Ectodermal cell (in vitro differentiated cells): ENCODE measurements around the gene NECAB3.

Experiments
- H3K27ac ChIP-seq: 2 replicates; pipeline ENCODE4 v1.7.0; 2013; ENCODE audit warnings: mild to moderate bottlenecking, low read depth, low read length; ENCODE audit not compliant: insufficient read depth, poor library complexity, severe bottlenecking
- H3K27me3 ChIP-seq: 2 replicates; pipeline ENCODE4 v1.7.0; 2013; ENCODE audit warnings: mild to moderate bottlenecking, low read length; ENCODE audit not compliant: insufficient read depth, control insufficient read depth, poor library complexity, severe bottlenecking
- H3K36me3 ChIP-seq: one replicate; pipeline ENCODE4 v1.7.0; 2013; ENCODE audit warnings: low read length; ENCODE audit not compliant: control insufficient read depth, insufficient read depth
- H3K4me1 ChIP-seq: one replicate; pipeline ENCODE4 v1.7.0; 2013; ENCODE audit warnings: low read length; ENCODE audit not compliant: control insufficient read depth, insufficient read depth
- H3K4me3 ChIP-seq: 2 replicates; pipeline ENCODE4 v1.7.0; 2013; ENCODE audit warnings: low read depth, low read length, control low read depth; ENCODE audit not compliant: insufficient read depth
- H3K9me3 ChIP-seq: 2 replicates; pipeline ENCODE4 v1.7.0; 2013; ENCODE audit warnings: mild to moderate bottlenecking, low read length, moderate library complexity; ENCODE audit not compliant: control insufficient read depth
- WGBS, 2 experiments: methylation state at CpG; one replicate each; pipeline ENCODE4 v1.1.7; 2013; ENCODE audit warnings: missing lambda C conversion rate in 2 of 2; 5-methylcytosine and 5-hydroxymethylcytosine counted together

NECAB3 gene

DNA sequence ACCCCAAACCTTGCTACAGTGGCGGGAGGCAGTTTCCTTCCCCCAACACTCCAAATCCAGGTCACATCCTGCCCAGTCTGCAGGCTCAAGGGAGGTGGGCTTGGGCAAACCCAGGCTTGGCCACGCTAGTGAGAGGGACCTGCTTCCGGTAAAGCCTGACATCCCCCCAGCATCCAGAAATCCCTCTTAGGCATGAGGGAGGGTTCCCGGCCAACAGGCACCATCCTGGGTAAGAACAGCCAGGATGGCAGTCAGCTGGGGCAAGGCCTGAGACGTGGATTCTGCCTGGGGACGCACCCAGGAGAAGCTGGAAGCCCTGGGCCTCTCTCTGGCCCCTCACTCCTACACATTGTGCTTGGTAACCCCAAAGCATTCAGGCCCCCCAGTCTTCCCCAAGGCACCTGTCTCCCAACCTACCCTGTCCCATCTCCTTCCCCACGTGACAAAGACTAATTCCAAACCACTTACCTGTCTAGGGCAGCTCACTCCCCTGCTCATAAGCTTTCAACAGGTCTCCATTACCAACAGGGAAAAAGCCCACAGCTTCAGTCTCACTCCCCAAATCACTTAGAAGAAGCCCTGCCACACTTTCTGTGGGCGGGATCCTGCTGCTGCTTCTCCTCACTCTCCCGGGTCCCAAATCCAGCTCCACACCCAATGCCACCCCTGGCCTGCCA, 10.0 kb downstream of the NECAB3 start:
- Histone ChIP-seq H3K27me3 (peaks cover 14% of the 10 kb centered on the region), H3K36me3 (no peaks in the 10 kb centered on the region), H3K4me1 (peaks cover 7% of the 10 kb centered on the region), H3K9me3 (no peaks in the 10 kb centered on the region), H3K27ac (no peak overlapping the region), H3K4me3 (peak overlapping the region; percentile 91)
- WGBS, 2 experiments = 57 to 61% methylated on average over 9 of the region's 9 CpGs

DNA sequence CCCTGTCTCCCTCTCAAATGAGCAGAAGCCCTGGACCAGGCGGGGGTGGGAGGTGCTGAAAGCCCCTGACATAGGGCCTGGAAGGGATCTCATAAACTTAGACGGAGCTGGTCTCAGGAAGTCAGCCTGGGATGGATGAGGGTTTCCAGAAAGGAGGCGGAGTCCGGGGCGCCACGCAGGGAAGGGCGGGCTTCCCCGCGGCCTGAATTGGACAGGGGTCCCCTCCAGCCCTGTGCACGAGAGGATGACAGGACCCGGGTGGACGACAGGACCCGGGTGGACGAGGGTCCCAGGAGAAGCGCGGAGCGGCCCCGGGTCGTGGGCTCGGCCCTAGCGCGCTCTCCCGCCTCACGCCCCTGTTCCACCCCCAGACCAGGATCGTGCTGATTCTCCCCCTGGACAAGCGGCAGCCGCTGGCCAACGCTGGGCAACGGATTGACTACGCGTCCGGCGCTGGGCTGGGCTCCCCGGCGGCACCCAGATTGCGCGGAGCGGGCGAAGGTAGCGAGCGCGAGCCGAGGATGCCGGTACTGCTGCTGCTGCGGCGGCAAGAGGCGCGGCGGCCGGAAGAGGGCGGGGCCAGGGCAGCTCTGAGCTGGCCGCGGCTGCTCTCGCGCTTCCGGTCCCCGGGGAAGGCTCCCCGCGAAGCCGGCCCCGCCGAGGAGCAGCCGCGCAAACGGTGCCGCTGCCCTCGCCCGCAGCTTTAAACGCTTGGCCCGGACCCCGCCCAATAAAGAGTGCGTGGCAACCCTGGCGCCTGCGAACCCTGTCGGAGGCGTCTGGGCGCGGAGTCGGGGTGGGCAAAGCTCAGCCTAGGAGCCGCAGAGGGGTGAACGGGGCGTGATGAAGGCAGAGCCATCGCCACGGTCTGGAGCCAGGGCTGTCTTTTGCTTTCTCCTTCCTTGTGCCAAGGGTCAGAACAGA, 10.8 kb downstream of the NECAB3 start:
- no peaks in the 10 kb centered on the region for H3K36me3 ChIP-seq
- WGBS, 2 experiments = 1% methylated on average over 84 of the region's 84 CpGs
- H3K4me3 ChIP-seq = peak overlapping the region; percentile 91
- no peaks in the 10 kb centered on the region for H3K9me3 ChIP-seq
- peaks cover 7% of the 10 kb centered on the region for H3K4me1 ChIP-seq
- no peak overlapping the region for H3K27ac ChIP-seq
- H3K27me3 ChIP-seq = peaks cover 14% of the 10 kb centered on the region

DNA sequence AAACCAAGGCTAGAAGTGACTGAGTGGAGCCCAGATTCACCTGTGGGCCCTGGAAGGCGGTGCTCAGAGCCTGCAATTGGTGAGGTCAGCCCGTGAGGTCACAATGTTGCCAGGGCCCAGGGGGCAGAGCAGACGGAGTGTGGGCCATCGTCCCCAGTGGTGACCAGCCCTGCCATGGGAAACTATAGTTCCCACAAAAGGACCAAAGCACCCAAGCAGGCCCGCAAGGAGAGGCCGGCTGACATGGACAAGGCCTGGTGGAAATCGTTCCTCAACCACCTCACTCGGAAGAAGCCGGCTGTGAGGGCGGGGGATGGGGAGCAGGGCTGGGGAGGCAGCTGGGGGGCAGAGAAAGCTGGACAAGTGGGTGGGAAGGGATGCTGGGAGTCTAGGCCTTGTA, 12.1 kb downstream of the NECAB3 start, which contains the start of gene C20orf144:
Gene C20orf144, plus strand, starts transcription at position 156 of the 400 bp plus-strand sequence. Its CDS starts 19 bp downstream, at position 175.
- H3K9me3 ChIP-seq = no peaks in the 10 kb centered on the region
- H3K36me3 ChIP-seq = no peaks in the 10 kb centered on the region
- peaks cover 7% of the 10 kb centered on the region for H3K4me1 ChIP-seq
- WGBS, 2 experiments = 93 to 95% methylated on average over 10 of the region's 10 CpGs
- peak within 1 kb of the TSS; percentile 91 for H3K4me3 ChIP-seq
- H3K27ac ChIP-seq = no peak within 1 kb of the TSS
- H3K27me3 ChIP-seq = peaks cover 4% of the 10 kb centered on the region

DNA sequence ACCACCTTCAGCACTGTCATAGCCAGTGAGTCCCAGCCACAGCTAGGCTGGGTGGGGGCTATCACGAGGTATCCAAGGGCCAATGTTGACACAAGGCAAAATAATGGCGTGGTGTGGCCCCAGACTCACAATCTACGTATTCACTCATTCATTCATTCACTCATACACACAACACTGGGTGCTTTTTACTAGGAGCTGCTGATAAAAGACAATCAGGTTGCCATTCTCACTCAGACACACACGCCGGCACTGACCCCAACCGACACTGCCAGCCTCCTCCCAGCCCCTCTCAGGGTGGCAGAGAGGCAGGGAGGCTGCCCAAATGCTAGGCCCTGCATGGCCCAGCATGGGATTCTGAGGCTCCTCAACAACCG, 13.6 kb downstream of the NECAB3 start:
- no peaks in the 10 kb centered on the region for H3K36me3 ChIP-seq
- WGBS, 2 experiments = 92 to 95% methylated on average over 7 of the region's 7 CpGs
- H3K27ac ChIP-seq = no peak overlapping the region
- no peaks in the 10 kb centered on the region for H3K27me3 ChIP-seq
- H3K9me3 ChIP-seq = no peaks in the 10 kb centered on the region
- peaks cover 4% of the 10 kb centered on the region for H3K4me1 ChIP-seq
- H3K4me3 ChIP-seq = no peak overlapping the region

DNA sequence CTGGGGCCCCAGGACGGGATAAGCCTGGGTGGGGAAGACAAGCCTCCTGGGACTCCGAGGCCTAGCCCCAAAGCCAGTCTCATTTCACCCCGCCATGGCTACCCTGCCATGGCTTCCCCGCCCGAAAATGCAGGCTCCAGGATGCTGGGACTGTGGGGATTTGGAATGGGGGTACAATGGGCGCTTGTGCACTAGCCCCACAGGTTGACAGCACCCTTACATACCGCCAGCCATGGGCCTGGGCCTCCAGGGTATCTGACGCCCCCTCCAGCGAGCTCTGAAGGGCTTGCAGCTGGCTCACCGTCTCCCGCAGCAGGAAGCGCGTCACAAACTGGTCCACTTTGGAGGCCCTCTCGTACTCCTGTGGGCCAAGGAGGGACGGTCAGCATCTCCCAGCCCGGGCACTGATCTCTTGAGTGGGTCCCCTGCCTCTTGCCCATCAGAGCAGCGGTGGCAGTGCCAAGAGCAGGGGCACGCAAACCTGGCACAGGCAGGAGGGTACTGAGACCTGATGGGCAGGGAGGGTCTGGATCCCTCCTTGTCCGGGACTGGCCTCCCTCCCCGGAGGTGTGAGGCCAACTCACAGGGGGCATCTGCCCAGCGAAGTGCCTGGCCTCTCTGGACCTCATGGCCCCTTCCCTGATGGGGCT, 14.1 kb downstream of the NECAB3 start:
- Histone ChIP-seq H3K36me3 (no peaks in the 10 kb centered on the region), H3K27me3 (no peaks in the 10 kb centered on the region), H3K27ac (no peak overlapping the region), H3K4me3 (no peak overlapping the region), H3K4me1 (peaks cover 4% of the 10 kb centered on the region), H3K9me3 (no peaks in the 10 kb centered on the region)
- WGBS, 2 experiments = 92 to 94% methylated on average over 21 of the region's 21 CpGs

DNA sequence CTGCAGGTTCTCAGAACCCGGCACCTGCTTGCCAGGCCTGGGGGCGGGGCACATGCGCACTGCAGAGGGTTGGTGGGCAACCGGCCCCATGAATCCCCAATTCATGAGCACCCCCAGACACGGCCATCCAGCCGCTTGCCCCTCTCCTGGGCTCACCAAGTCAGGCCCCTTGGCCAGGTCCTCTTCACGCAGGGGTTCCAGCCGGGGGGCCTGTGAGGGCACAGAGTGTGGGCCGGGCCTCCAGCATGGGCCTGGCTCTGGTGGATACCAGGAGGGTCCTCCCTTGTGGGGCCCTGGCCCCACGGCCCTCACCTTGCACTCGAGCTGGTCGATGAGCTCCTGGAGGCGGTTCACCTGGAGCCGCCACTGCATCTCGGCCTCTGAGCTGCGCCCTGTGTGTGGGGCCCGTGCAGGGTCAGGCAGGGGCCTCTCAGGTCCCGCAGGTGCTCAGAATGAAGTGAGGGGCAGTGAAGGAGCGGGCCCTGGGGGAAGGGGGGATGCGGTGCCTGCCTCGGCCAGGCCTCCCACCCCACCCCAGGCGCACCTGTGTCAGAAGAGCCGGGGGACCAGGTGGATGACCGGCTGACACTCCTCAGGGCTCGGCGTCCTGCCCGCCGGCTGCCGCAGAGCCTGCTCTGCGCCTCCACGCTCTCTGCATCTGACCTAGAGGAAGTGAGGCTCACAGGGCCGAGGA, 14.7 kb downstream of the NECAB3 start:
- Histone ChIP-seq H3K36me3 (no peaks in the 10 kb centered on the region), H3K9me3 (no peaks in the 10 kb centered on the region), H3K4me3 (no peak overlapping the region), H3K27me3 (no peaks in the 10 kb centered on the region), H3K27ac (no peak overlapping the region), H3K4me1 (peaks cover 4% of the 10 kb centered on the region)
- 95 to 96% methylated on average over 32 of the region's 32 CpGs for WGBS, 2 experiments

DNA sequence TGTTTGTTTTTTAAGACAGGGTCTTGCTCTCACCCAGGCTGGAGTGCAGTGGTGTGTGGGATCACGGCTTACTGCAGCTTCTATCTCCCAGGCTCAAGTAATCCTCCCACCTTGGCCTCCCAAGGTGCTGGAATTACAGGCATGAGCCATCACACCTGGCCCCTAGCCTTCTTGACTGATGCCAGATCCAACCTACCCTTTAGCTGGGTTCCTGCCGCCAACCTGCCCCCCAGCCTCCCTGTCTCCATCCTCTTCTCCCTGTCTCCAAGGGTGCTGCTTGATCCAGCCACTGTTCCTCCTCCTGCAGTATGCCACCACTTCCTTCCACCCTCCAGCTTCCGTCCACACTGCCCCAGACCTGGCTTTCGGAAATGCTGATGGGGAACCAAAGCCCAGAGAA, 15.3 kb downstream of the NECAB3 start:
- 91 to 93% methylated on average over 4 of the region's 4 CpGs for WGBS, 2 experiments
- H3K27me3 ChIP-seq = no peaks in the 10 kb centered on the region
- H3K9me3 ChIP-seq = no peaks in the 10 kb centered on the region
- H3K36me3 ChIP-seq = no peaks in the 10 kb centered on the region
- H3K4me3 ChIP-seq = no peak overlapping the region
- peaks cover 4% of the 10 kb centered on the region for H3K4me1 ChIP-seq
- H3K27ac ChIP-seq = no peak overlapping the region

DNA sequence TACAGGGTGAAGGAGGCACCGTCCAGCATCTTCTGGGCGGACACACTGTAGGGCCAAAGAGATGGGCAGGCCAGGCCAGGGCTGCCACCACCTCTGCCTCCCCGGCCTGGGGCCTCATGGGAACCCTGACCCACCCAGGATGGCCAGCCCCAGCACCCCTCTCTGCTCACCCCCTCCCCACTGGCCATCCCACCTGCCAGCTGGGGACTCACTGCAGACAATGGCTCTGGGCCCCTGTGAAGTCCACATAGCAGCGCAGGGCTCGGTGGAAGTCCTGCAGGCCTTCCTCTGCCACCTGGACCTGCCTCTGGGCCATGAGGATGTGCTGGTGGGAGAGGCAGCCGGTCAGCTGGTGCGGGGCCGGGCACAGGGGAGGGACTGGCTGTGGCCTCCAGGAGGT, 15.7 kb downstream of the NECAB3 start:
- Histone ChIP-seq H3K27me3 (no peaks in the 10 kb centered on the region), H3K4me3 (no peak overlapping the region), H3K27ac (no peak overlapping the region), H3K36me3 (no peaks in the 10 kb centered on the region), H3K4me1 (peaks cover 4% of the 10 kb centered on the region), H3K9me3 (no peaks in the 10 kb centered on the region)
- WGBS, 2 experiments = 93 to 95% methylated on average over 8 of the region's 8 CpGs

DNA sequence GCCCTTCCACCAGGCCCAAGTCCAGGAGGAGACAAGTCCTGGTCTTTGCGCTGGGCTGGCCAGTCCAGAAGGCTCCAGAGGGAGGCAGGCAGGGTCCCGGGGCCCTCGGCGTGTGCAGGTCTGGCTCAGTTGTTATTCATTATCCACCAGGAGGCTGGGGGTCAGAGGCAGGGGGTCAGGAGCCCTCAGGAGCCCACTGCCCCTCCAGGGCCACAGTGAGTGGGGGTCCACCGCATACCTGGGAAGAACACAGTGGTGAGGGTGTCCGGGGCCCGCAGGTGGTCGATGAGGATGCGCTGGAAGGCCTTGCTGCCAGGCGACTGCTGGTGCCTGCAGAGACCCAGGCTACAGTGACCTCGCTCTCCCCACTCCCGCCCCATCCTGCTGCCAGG, 16.5 kb downstream of the NECAB3 start:
- Histone ChIP-seq H3K27me3 (no peaks in the 10 kb centered on the region), H3K4me3 (no peak overlapping the region), H3K27ac (no peak overlapping the region), H3K36me3 (no peaks in the 10 kb centered on the region), H3K4me1 (peaks cover 1% of the 10 kb centered on the region), H3K9me3 (no peaks in the 10 kb centered on the region)
- 94 to 95% methylated on average over 12 of the region's 12 CpGs for WGBS, 2 experiments
